Hematopoietic multipotent progenitor cell (in vitro differentiated cells): ENCODE data around the gene RNASE13. TPM values are rescaled to one million over a fixed set of nuclear protein-coding genes. Genes with fewer than 3 reads are reported as not detected.
A peak's percentile ranks its signal among the peaks of the same experiment; 100 is the strongest.
"Not testable (repeated sequence)": the region's sequence is repeated elsewhere in the genome, so short reads cannot be mapped to it uniquely, and the experiment has no call there.

Source experiments
- DNase-seq, 3 donors: peaks; one replicate each; pipeline ENCODE4 v3.0.0-alpha.2; 2011 to 2015; ENCODE audit warnings: low read depth in 2 of 3, low spot score in 2 of 3
- total RNA-seq: library from RNA; depleted of rRNA; stranded (reverse); fragments of >200 nt; gene quantifications from one replicate; pipeline ENCODE4 v1.2.3, GENCODE V29; 2012

The RNASE13 gene
- total RNA-seq, 1 donor: not detected

DNA sequence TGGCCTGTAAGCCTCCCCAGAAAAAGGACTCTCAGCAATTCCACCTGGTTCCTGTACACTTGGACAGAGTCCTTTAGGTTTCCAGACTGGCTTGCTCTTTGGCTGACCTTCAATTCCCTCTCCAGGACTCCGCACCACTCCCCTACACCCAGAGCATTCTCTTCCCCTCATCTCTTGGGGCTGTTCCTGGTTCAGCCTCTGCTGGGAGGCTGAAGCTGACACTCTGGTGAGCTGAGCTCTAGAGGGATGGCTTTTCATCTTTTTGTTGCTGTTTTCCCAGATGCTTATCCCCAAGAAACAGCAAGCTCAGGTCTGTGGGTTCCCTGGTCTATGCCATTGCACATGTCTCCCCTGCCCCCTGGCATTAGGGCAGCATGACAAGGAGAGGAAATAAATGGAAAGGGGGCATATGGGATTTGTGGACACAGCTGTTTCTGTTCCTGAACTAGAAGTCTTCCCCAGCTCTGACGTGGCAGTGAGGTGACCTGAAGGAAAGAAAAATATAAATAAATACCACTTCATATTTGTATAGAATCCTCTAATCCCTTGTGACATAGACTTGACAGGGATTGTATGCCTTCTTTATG, 8.9 kb upstream of the RNASE13 start:
- DNase-seq: no peak

DNA sequence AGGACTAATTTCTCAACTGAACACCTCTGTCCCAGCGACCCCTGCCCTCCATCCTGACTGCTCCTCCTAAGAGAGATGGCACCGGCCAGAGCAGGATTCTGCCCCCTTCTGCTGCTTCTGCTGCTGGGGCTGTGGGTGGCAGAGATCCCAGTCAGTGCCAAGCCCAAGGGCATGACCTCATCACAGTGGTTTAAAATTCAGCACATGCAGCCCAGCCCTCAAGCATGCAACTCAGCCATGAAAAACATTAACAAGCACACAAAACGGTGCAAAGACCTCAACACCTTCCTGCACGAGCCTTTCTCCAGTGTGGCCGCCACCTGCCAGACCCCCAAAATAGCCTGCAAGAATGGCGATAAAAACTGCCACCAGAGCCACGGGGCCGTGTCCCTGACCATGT, 8.3 kb upstream of the RNASE13 start:
- no peak for DNase-seq

DNA sequence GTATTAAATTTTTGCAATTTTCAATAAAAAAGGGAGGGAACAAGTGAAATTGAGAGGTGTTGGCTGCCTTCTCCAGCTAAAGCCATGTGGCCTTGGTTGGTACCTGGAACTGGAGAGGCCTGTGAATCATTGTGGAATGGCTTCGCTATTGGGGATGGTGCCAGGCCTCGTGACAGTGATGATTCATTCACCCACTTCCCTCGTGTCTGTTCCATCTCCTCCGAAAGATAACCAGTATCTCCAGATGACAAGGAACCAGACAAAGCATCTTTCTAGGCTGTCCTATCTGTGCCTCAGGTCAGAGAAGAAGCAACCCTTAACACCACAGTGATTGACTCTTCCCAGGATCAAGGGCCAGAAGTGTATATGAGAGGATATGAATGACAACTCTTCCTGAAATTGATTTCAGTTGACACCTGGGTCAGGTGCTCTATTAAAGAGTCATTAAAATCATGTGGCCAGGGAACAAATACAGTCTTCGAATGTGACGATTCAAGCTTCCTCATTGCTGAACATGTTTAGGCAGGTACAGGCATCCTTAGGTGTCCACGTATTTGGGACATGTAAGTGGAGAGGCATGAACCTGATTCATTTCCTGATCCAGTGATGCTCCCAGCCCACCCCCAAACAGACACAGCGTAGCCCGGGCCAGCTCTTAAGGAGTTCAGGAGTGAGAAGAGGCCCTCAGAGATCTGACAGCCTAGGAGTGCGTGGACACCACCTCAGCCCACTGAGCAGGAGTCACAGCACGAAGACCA, 7.2 kb upstream of the RNASE13 start, which contains the start of gene RNASE7:
Gene RNASE7 (plus strand): TSS at position 687 of the 758 bp plus-strand sequence. CDS start 631 bp downstream, outside the sequence.
- DNase-seq: peak in 1 of 3 donors; percentile 29

DNA sequence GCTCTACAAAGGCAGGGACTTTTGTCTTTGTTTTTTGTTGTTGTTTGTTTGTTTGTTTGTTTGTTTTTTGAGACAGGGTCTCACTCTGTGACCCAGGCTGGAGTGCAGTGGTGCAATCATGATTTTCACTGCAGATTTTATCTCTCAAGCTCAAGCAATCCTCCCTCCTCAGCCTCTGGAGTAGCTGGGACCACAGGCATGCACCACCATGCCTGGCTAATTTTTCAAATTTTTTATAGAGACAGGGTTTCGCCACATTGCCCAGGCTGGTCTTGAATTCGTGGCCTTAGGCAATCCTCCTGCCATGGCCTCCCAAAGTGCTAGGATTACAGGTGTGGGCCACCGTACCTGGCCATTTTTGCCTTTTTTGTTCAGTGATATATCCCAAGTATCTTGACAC, 6.3 kb upstream of the RNASE13 start:
- DNase-seq: not testable (repeated sequence)

DNA sequence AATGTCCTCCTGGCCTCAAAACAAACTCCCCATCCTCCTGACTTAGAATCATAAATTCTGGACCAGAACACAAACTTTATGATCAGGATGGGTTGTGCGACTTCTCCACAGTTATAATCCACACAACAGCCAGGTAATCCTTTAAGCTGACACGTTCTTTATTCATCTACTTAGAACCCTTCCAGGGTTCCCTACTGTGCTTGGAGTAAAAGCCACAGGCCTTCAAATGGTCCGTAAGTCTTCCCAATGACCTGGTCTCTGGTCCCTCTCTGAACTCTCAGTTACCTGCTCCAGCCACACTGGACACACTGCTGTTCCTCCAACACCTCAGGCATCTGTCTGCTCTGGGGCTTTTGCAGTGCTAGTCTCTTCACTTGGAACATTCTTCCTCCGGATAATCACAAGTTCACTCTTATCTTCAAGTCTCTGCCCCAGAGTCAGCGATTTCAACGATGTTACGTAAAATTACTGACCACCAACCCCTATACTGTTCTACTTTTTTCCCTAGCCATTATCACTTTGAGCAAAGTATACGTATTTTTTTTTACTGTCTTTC, 5.8 kb upstream of the RNASE13 start:
- no peak for DNase-seq

DNA sequence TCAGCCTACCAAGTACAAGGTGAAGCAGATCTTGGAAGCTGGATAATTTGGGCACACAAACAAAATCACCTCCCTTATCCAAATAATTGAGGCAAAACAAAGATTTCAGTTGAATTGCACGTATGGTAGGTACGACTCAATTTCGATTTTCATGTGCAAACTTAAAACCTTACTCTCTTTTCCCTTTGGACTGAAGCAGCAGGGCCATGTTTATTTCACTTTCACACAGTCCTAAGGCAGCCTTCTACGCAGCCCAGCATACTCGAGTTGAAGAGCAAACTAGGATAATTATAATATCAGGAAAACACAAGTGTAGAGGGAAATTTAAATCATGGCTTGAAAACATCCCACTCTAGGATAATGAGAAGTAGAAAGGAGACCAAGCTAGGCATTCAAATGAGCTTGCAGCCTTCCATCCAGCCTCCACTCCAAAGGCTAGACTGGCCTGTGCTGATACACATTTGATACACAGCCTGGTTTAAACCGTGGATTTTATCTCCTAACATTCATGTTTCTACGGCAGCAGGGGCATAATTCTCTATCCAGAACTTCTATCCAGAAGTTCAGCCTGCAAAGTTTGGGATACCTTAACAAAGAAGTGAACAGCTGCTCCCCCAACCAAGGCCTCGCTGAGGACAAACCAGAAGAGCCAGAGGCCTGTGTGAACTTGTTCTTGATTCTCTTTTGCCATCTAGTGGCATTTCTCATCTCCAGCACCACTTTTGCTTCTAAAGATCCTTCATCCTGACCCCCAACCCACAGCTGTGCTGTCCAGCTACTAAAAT, 5.2 kb upstream of the RNASE13 start:
- peak in 2 of 3 donors; percentile 57 to 75 for DNase-seq

DNA sequence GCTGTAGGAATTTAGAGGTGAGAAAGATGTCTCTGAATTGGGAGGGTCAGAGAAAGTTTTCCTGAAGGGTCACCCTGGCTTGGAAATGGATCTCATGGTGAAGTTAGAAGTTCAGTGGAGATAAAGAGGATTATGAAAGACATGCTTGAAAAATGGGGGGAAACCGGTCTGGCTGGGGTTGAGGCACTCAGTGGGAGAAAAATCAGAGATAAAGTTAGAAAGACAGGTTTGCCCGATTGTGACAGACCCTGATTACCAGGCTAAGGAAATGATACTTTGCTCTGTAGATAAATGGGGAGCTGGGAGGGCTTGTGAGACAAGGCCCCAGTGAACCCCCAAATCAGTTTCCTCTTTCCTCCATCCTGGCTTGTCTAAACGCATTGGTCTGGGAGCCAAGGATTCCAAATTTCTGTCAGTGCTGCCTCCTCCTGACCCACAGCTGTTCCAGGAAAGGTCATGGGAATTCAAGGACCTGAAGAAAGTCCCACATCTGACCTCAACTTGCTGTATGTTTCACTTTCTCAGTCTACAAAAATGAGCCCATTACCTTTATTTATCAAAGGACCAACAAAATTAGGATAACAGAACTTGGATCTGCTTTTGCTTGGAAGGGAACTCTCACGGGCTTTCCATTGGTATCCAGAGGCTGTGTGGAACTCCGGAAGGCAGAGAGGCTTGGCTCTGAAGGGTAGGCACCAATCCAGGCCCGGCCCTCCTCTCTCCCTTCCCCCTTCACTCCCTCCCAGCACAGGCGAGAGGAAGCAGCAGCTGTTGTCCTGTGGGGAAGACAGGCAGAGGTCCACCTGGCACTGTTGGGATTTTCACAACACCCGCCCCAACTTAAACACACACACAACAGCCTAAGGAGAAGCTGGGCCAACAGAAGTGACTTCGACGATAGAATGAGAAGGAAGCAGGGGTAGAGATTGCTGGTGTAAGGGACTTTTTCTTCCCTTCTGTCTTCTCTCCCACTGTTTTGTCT, 4.1 kb upstream of the RNASE13 start:
- DNase-seq: no peak

DNA sequence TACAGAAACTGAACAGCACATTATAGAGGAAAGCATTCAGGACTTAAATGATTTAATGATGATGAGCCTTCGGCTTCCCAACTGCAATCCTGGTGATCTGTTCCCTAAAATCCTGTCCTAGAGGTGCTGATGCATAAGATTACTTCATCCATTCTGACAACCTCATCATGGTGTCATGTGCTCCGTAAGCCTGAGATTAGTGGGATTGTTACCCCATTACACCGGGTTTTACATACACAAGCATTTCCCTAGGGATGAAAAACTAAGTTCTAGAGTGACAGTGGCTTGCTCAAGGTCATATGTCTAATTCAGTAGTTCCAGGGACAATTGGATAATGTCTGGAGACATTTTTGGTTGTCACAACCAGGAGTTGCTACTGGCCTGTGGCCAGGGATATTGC, 2.5 kb upstream of the RNASE13 start:
- DNase-seq: no peak

DNA sequence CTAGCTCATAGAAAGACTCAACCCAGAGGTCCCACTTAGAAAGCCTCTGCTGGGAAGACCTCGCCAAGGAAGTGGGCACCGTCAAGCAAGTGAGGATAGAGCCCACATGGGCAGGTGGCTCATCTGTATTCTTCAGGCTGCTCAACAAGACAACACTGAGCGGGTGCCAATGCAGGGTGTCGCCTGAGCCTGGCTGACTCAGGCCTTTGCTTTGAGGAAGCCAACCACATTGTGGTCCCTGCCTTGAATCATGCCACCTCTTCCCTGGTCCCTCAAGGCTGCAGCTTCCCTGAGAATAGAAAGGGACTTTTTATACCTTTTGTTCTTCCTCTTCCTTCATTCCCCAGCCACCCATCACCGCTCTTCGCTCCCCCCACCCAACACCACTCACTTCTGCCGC, 2.1 kb upstream of the RNASE13 start:
- DNase-seq: no peak

DNA sequence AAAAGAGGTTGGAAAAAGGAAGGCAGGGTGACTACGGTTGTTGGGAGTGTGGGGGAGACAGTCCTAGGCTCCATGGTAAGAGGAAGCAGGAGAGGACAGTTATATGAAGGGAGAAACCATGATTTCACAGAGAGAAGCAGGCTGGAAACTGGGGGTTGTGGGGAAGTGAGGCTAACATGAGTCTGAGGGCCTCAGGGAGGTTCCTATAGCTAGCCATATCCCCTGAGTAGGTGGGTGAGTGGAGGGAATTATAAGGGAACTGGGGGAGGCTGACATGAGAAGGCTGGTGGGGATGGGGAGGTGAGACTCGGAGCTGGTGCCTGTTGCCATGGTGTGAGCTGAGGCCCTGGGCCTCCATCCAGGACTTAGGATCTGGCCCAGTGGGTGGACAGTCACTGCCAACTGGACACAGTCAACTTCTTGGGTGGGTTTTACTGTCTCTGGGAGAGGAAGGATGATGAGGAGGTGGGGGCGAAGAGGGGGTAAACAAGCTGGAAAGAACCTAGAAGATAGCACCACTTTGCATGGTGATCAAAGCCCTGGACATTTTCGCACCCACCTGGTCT, 1.4 kb downstream of the RNASE13 start:
- no peak for DNase-seq

DNA sequence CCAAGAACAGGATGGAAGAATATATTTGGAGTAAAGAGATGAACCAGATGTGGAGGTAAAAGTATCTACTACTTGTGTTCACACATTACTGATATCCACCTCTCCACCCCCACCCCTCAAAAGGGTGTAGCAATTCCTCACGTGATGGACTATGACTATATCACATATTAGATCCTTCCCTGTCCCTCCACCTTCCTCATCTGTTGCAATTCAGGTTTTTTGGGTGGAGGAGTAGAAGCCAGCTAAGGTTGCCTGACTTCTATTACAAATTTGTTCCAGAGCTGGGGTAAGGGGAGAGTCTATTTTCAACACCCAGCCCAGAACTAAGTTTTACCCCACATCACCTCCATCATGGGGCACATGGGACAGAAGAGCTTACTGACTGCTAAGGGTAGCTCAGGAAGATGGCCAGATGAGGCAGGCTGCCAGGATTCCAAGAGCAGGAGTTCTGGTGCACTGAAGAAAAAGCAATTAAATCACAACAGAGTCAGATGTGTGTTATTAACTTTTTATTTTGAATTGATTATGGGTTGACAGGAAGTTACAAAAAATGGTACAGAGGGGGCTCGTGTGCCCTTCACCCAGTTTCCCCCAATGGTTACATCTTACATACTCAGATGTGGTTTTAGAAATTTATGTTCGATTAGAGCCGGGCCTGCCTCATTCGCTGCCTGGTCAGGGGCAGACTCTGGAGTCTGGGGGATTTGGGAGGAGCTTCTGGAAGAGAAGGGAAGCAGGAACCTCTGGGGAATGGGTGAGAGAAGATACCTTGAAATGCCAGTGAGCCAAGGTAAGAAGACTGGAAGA, 2.1 kb downstream of the RNASE13 start:
- no peak for DNase-seq

DNA sequence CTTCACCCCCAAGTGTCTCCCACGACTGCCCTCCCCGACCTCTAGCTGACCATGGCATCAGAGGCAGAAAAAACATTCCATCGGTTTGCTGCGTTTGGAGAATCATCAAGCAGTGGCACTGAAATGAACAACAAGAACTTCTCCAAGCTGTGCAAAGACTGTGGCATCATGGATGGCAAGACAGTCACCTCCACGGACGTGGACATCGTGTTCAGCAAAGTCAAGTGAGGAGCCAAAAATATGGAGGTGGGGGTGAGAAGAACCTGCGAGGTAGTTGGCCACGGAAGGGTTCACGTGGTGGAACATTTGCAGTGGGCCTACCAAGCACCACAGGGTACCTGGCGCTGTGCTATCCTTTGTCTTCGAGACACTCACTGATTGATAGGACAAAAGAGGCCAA, 4.1 kb downstream of the RNASE13 start:
- DNase-seq: no peak

DNA sequence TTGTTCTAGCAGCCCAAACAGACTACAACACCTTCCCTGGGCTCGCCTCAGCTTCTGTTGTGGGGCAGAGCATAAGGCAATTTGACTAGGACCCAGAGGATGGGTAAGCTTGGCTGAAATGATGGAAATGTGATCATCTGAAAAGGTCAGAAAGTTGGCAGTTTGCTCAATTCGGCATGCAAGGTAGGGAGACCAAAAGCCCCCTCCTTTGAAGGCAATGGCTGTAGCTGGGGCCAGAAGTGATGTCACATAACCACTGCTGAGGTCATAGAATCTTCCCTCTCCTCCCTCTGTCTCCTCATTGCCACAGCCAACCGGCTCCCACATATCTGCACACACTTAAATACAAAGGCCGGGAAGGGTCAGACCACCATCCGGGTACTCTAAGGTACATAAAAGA, 4.7 kb downstream of the RNASE13 start, which contains the start of gene TPPP2:
Gene TPPP2 (plus strand): TSS at position 301 of the 400 bp plus-strand sequence. CDS start 365 bp downstream, outside the sequence.
- no peak for DNase-seq

DNA sequence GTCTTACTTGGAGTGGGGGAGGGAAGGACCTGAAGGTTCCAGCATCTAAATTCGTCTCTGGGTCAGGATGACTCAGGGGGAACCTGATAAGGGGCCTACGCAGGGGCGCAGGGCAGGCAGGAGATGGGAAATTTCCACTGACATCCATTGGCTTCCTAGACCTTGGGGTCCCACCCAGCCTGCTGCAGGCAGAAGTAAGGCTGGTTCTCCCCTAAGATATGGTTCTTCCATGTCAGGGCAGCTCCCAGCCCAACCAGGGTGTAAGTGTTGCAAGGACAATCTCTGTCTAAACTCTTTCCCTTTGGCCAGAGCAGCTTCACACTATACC, 7.7 kb downstream of the RNASE13 start:
- DNase-seq: no peak

DNA sequence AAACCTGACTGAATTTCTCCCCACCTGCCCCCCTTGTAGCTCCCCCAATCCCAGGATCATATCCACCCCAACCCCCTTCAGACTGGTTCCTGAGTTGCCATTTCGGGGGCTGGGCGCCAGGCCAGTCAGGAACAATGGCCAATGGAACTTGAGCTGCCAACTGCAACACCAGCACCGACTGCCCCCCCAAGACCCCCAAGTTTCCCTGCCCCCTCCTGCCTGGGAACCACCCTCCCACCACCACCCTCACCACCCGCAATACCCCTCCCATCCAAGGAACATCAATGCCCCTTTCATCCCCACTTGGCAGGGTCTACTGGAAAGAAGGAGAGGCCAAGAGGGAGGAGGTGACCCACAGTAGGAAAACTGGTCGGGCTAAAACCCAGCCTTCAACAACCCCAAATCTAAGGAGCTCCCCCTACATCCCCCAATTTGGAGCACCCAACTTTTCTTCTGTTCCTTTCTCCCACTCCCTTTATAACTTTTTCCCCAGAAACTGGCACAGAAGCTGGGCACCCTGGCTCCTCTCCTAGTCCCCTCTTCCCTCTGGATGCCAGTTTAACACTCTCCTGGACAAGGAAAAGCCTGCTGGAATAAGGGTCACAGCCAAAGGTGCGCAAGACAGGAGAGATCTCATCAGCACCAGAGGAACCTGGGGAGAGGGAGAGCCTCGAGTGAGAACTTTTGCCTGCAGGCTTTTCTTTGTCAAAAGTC, 8.2 kb downstream of the RNASE13 start:
- no peak for DNase-seq

DNA sequence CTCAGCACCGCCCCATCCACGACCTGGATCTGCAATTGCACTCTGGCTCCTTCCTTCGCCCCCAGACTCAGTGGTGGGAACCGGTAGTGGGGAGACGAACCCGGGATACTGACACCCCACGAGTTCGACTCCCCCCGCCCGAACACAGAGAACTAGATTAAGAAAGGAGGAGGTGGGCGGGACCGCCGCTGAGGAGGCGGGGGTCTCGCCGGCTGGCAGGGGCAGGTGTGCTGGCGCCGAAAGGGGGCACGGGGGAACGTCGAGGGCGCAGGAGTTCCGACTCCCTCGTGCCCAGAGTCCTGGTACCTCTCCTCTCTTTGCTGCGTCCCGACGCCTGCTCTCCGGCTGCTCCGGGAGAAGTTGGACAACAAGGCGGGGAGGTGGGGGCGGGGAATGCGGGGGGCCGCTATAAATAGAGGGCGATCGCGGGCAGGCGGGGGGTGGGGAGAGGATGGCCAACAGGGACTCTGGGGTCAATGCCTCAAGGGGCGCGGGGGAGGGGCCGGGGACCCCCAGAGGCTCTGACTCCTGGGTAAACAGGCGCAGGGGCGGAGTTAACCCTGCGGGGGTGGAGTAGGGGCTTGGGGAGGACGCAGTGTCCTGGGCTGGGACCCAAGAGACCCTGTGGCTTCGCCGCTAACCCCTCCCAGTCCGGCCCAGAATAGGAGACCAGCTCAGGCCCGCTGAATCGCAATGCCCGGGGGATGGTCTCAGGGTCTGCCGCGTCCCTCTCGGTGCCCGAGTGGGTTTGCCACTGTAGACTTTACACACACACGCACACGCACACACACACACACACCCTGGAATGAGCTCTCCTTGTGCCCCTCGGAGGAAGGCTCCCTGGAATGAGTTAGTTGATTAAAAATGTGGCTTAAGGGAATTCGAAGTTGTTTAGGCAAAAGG, 9.0 kb downstream of the RNASE13 start:
- DNase-seq: no peak
